Measurements from ENCODE around the gene AATK. TPM values are rescaled to one million over a fixed set of nuclear protein-coding genes. Genes with fewer than 3 reads are reported as not detected.

The AATK gene
- total and polyA plus RNA-seq, 2 of the 13 experiments (the other 11 are each of a cell fraction or from before 2014, with no cell fraction given), result 2.9 to 8.4 TPM

- TF ChIP-seq PLSCR1 (CRISPR knock-in tag; IDR thresholded peaks at IDR 0.05; ENCODE audit: borderline replicate concordance) (no peak), ZNF609 (CRISPR knock-in tag; IDR thresholded peaks at IDR 0.05; ENCODE audit: borderline replicate concordance) (no peak), ZBTB1 (CRISPR knock-in tag; IDR thresholded peaks at IDR 0.05; ENCODE audit: borderline replicate concordance) (no peak)
These were observed 8.0 kb downstream of the AATK start (continued) for GRCh38 chr17:81157848-81158687.

All from HepG2 (cell line).